Endothelial cell of umbilical vein (primary cell): ENCODE data around the gene NXN. TPM values are rescaled to one million over a fixed set of nuclear protein-coding genes. Genes with fewer than 3 reads are reported as not detected.

Experiments
- BruUV-seq: library from RNA; stranded (reverse); fragments of 400-500 nt; replicated peaks from 2 replicates; lab custom pipeline; 2021; lab: Mats Ljungman, UMichigan
- CTCF ChIA-PET: fragments of 300-600, 350-600 bp; sonication (Branson Sonifier 250); formaldehyde crosslinking; loops from one replicate; lab custom pipeline; 2021; ENCODE audit warnings: antibody characterized with exemption, inconsistent platforms; lab: Charles Lee
- POLR2A ChIA-PET: fragments of 300-600, 350-600 bp; sonication (Branson Sonifier 250); formaldehyde crosslinking; loops from one replicate; lab custom pipeline; 2021; ENCODE audit warnings: antibody characterized with exemption, inconsistent platforms; lab: Charles Lee
- DNase-seq: peaks from one replicate; pipeline ENCODE4 v3.0.0-alpha.2; 2011; ENCODE audit warnings: low read depth, low spot score
- FAIRE-seq: peaks from 2 replicates; lab custom pipeline; 2011; peaks lifted over from hg19 to GRCh38; lab: Jason Lieb, UNC
- H2AFZ ChIP-seq: 2 replicates; pipeline ENCODE4 v1.6.0; 2012; ENCODE audit warnings: low read depth, low read length, control low read depth, inconsistent platforms
- H3K27ac ChIP-seq: 2 replicates; pipeline ENCODE4 v1.5.1; 2011; ENCODE audit warnings: low read depth, mild to moderate bottlenecking, control low read depth, low read length, moderate library complexity; ENCODE audit not compliant: insufficient read depth
- H3K27me3 ChIP-seq, 2 experiments: 2 replicates each; pipeline versions ENCODE4 v1.6.0 to v1.6.1; 2011; ENCODE audit warnings: low read length in 2 of 2, mixed read lengths in 1 of 2; ENCODE audit not compliant: control insufficient read depth in 2 of 2, insufficient read depth in 2 of 2
- H3K36me3 ChIP-seq, 2 experiments: 2 replicates in 1 of 2; 3 replicates in 1 of 2; pipeline ENCODE4 v1.5.1; 2011; ENCODE audit warnings: low read length in 2 of 2, mild to moderate bottlenecking in 1 of 2, moderate library complexity in 1 of 2; ENCODE audit not compliant: control insufficient read depth in 2 of 2, insufficient read depth in 2 of 2; ENCODE audit errors: extremely low read depth in 1 of 2
- H3K4me1 ChIP-seq: 3 replicates; pipeline ENCODE4 v1.5.1; 2011; ENCODE audit warnings: mild to moderate bottlenecking, low read length; ENCODE audit not compliant: control insufficient read depth, insufficient read depth; ENCODE audit errors: extremely low read depth
- H3K4me2 ChIP-seq: 2 replicates; pipeline ENCODE4 v1.6.1; 2011; ENCODE audit warnings: low read length, control low read depth, mixed read lengths; ENCODE audit not compliant: insufficient read depth
- H3K4me3 ChIP-seq, 3 experiments: fragments of 200-600 bp in 1 of 3; sonication (generic), shearing (Covaris generic) in 1 of 3; replicated peaks in 1 of 3; 2 replicates each; pipeline ENCODE4 v1.5.1; 2011 to 2016; ENCODE audit warnings: control low read depth in 3 of 3, low read length in 3 of 3, mild to moderate bottlenecking in 2 of 3, inconsistent platforms in 1 of 3, low read depth in 1 of 3, moderate library complexity in 1 of 3; ENCODE audit not compliant: insufficient read depth in 1 of 3
- H3K79me2 ChIP-seq: 2 replicates; pipeline ENCODE4 v1.6.0; 2012; ENCODE audit warnings: low read length, inconsistent platforms; ENCODE audit not compliant: control insufficient read depth, insufficient read depth
- H3K9ac ChIP-seq: replicated peaks from 2 replicates; pipeline ENCODE3; 2011; ENCODE audit warnings: low read length, control low read depth; ENCODE audit not compliant: insufficient read depth; ENCODE audit errors: extremely low read depth
- H3K9me1 ChIP-seq: replicated peaks from 3 replicates; pipeline ENCODE4 v1.6.0; 2011; ENCODE audit warnings: mild to moderate bottlenecking, low read length; ENCODE audit not compliant: control insufficient read depth, insufficient read depth; ENCODE audit errors: extremely low read depth
- H3K9me3 ChIP-seq: replicated peaks from 2 replicates; pipeline ENCODE4 v1.5.1; 2012; ENCODE audit warnings: low read length, inconsistent platforms; ENCODE audit not compliant: control insufficient read depth, insufficient read depth
- H4K20me1 ChIP-seq: replicated peaks from 2 replicates; pipeline ENCODE3; 2011; ENCODE audit warnings: mild to moderate bottlenecking, low read length; ENCODE audit not compliant: control insufficient read depth, insufficient read depth; ENCODE audit errors: extremely low read depth
- CTCF ChIP-seq, 2 donors: IDR thresholded peaks; 1 replicate in 1 of 2; 2 replicates in 1 of 2; pipeline ENCODE4 v1.5.1; 2011; ENCODE audit warnings: low read length in 2 of 2, mild to moderate bottlenecking in 2 of 2, moderate library complexity in 2 of 2, control low read depth in 1 of 2, inconsistent platforms in 1 of 2, low read depth in 1 of 2; ENCODE audit not compliant: insufficient read depth in 1 of 2; ENCODE audit errors: extremely low read depth in 1 of 2
- EZH2 ChIP-seq: IDR thresholded peaks from 2 replicates; pipeline ENCODE4 v1.6.1; 2012; ENCODE audit warnings: borderline replicate concordance, low read depth, mild to moderate bottlenecking, moderate library complexity, low read length, inconsistent platforms; ENCODE audit not compliant: severe bottlenecking
- FOS ChIP-seq: IDR thresholded peaks from 2 replicates; pipeline ENCODE4 v1.6.1; 2011; ENCODE audit warnings: mild to moderate bottlenecking, low read length, moderate library complexity, borderline replicate concordance; ENCODE audit not compliant: insufficient read depth
- GATA2 ChIP-seq: IDR thresholded peaks from 2 replicates; pipeline ENCODE4 v1.7.0; 2011; ENCODE audit warnings: low read depth, mild to moderate bottlenecking, moderate library complexity, mixed read lengths, low read length; ENCODE audit not compliant: insufficient read length, insufficient read depth
- JUN ChIP-seq: IDR thresholded peaks from 2 replicates; pipeline ENCODE4 v1.6.1; 2011; ENCODE audit warnings: borderline replicate concordance, low read depth; ENCODE audit not compliant: insufficient read length, insufficient read depth
- MAX ChIP-seq: IDR thresholded peaks from 2 replicates; pipeline ENCODE4 v1.6.1; 2011; ENCODE audit not compliant: insufficient read depth, insufficient read length
- MYC ChIP-seq: IDR thresholded peaks from one replicate; pipeline ENCODE4 v1.6.1; 2011; ENCODE audit warnings: mild to moderate bottlenecking, low read depth, low read length
- POLR2A ChIP-seq: IDR thresholded peaks from 2 replicates; pipeline ENCODE4 v1.6.1; 2012; ENCODE audit warnings: low read depth, mild to moderate bottlenecking, control low read depth, low read length
- POLR2AphosphoS5 ChIP-seq: IDR thresholded peaks from 2 replicates; pipeline ENCODE4 v1.6.1; 2012; ENCODE audit warnings: low read depth, mild to moderate bottlenecking, control low read depth, low read length, moderate library complexity; ENCODE audit not compliant: insufficient read depth
- dilution Hi-C: fragments of 300-500 bp; cut with MboI; formaldehyde crosslinking; loops from one replicate; pipeline ENCODE4 v1.15.0; 2019; ENCODE audit warnings: low sequenced_read_pairs; ENCODE audit not compliant: extremely low pct_ligation_motif_present
- intact Hi-C: fragments of 100-400 bp; cut with micrococcal nuclease; formaldehyde crosslinking; loops from one replicate; pipeline ENCODE4 v1.10.0; 2022
- polyA plus RNA-seq, 4 experiments: library from polyadenylated mRNA; depleted of rRNA in 3 of 4; stranded (reverse) in 3 of 4; unstranded in 1 of 4; fragments of >200 nt; gene quantifications; 2 replicates each; pipeline versions ENCODE4 v1.2.1 to v1.2.3, GENCODE V29; 2011 to 2012; ENCODE audit warnings: missing spikeins in 1 of 4
- total RNA-seq: library from RNA; stranded (reverse); gene quantifications from 2 replicates; pipeline ENCODE4 v1.2.3, GENCODE V29; 2021

NXN gene
- total and polyA plus RNA-seq, 2 donors (not counting 3 experiments of a cell fraction or from before 2014, with no cell fraction given) = 69.5 to 77.3 TPM

- dilution Hi-C loops (loop anchor here (25.0 kb wide), 1 partner anchor 197 kb away; the partner anchor contains the start of genes GLOD4 and MRM3), intact Hi-C loops (loop anchor here (5.0 kb wide), 1 partner anchor 267 kb away; no protein-coding TSS in a partner anchor)
- Histone ChIP-seq H3K79me2 (no peaks in the 10 kb centered on the region), H3K9ac (no peak overlapping the region), H3K9me1 (no peaks in the 10 kb centered on the region), H3K4me2 (no peak overlapping the region), H3K27ac (no peak overlapping the region), H3K4me1 (peaks cover 6% of the 10 kb centered on the region), H3K9me3 (no peaks in the 10 kb centered on the region), H2AFZ (no peak overlapping the region), H3K36me3 (no peaks in the 10 kb centered on the region), H3K27me3 (no peaks in the 10 kb centered on the region), H4K20me1 (no peaks in the 10 kb centered on the region), H3K4me3 (no peak overlapping the region)
- ChIA-PET CTCF (interaction anchor here (0.5 to 5.2 kb wide), 5 partner anchors 13 to 453 kb away, joined by 3 to 81 read pairs (median 3); partner anchors contain the start of gene TIMM22), POLR2A (no interaction called here)
- TF ChIP-seq CTCF (IDR thresholded peaks at IDR 0.05; ENCODE audit: extremely low read depth in 1 of 2, insufficient read depth in 1 of 2, low read depth in 1 of 2, low read length in 2 of 2) (no peak), MAX (no peak), JUN (no peak), POLR2A (no peak), POLR2AphosphoS5 (no peak), GATA2 (no peak), FOS (no peak), MYC (no peak), EZH2 (no peak)
- DNase-seq (no peak), FAIRE-seq (no peak)
- BruUV-seq = no TSS peak
Measured at GRCh38 chr17:983921-984320, 4.3 kb upstream of the NXN start.
